ENCODE measurements around the gene ZNF205. TPM values are rescaled to one million over a fixed set of nuclear protein-coding genes. Genes with fewer than 3 reads are reported as not detected.

Gene ZNF205
- total and polyA plus RNA-seq, 2 donors (not counting 1 experiment from before 2014, with no cell fraction given): not detected

DNA sequence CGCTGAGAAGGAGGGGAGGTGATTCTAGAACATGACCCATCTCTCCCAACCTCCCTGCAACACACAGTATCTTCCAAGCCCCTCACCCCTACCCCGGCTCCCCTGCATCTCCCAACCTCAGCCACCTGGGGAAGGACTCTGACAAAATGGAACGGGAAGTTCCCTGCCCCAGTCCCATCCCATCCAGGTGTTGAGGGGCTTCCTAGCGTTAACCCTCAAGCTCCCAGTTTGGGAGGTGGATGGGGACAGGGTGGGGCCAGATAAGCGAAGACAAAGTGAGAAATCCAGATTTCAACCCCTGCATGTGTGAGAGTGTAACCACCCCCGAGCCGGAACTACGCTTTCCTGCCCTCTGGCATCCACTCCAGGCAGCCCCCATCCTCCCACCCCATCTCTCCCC is 15.1 kb upstream of the ZNF205 start:
- peaks cover 24 to 38% of the 10 kb centered on the region in 2 donors for H3K4me1 ChIP-seq (ENCODE audit: control insufficient read depth in 2 of 2, insufficient read depth in 2 of 2, low read length in 2 of 2)
- intact Hi-C loops (cut with micrococcal nuclease): loop anchor here (2.0 kb wide), 1 partner anchor 20 kb away; no protein-coding TSS in a partner anchor
- peak overlapping the region; percentile 50 for H3K27ac Mint-ChIP-seq

More for the DNA sequence above, 15.1 kb upstream of the ZNF205 start:
- Histone ChIP-seq H2AFZ (ENCODE audit: insufficient read depth, low read depth, low read length, poor library complexity, severe bottlenecking) (no peak overlapping the region), H3K79me2 (ENCODE audit: control insufficient read depth, insufficient read depth, low read length) (no peaks in the 10 kb centered on the region), H3K36me3 (replicated peaks in 1 of 2; ENCODE audit: control extremely low read depth in 1 of 2, control insufficient read depth in 1 of 2, extremely low read depth in 1 of 2, insufficient read depth in 2 of 2, low read length in 1 of 2) (no peaks in the 10 kb centered on the region), H3K9ac (ENCODE audit: low read length) (no peak overlapping the region), H3K4me3 (ENCODE audit: control extremely low read depth in 1 of 5, extremely low read depth in 1 of 5, insufficient read depth in 1 of 5, low read depth in 2 of 5, low read length in 4 of 5) (no peak overlapping the region), H4K20me1 (ENCODE audit: control insufficient read depth, insufficient read depth, low read length, poor library complexity, severe bottlenecking) (no peaks in the 10 kb centered on the region), H3K4me2 (replicated peaks; ENCODE audit: low read depth, low read length, poor library complexity, severe bottlenecking) (no peak overlapping the region), H3K9me3 (ENCODE audit: control extremely low read depth in 1 of 3, control insufficient read depth in 2 of 3, insufficient read depth in 1 of 3, low read length in 2 of 3) (peaks cover 0 to 4% (median 0%) of the 10 kb centered on the region in 3 donors), H3K27ac (ENCODE audit: low read length in 2 of 2) (no peak overlapping the region), H3K27me3 (replicated peaks in 1 of 4; ENCODE audit: control extremely low read depth in 1 of 4, control insufficient read depth in 3 of 4, insufficient read depth in 4 of 4, low read length in 3 of 4) (no peaks in the 10 kb centered on the region)
- H3K27me3 Mint-ChIP-seq: no peaks in the 10 kb centered on the region
- 80% methylated on average over 3 of the region's 8 CpGs for WGBS (ENCODE audit: insufficient coverage)
- no peaks in the 10 kb centered on the region for H3K9me3 Mint-ChIP-seq (ENCODE audit: insufficient read depth)
- TF ChIP-seq, protein P1, sequence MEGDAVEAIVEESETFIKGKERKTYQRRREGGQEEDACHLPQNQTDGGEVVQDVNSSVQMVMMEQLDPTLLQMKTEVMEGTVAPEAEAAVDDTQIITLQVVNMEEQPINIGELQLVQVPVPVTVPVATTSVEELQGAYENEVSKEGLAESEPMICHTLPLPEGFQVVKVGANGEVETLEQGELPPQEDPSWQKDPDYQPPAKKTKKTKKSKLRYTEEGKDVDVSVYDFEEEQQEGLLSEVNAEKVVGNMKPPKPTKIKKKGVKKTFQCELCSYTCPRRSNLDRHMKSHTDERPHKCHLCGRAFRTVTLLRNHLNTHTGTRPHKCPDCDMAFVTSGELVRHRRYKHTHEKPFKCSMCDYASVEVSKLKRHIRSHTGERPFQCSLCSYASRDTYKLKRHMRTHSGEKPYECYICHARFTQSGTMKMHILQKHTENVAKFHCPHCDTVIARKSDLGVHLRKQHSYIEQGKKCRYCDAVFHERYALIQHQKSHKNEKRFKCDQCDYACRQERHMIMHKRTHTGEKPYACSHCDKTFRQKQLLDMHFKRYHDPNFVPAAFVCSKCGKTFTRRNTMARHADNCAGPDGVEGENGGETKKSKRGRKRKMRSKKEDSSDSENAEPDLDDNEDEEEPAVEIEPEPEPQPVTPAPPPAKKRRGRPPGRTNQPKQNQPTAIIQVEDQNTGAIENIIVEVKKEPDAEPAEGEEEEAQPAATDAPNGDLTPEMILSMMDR (IDR thresholded peaks at IDR 0.05): no peak
- TF ChIP-seq EZH2 (IDR thresholded peaks at IDR 0.05; ENCODE audit: borderline replicate concordance, insufficient read depth, low read depth, low read length, poor library complexity, severe bottlenecking): no peak
- POLR2A ChIA-PET: interaction anchor here (0.6 to 0.7 kb wide), 2 partner anchors 30 to 67 kb away, joined by 3 to 9 read pairs; no protein-coding TSS in a partner anchor
- CTCF ChIA-PET: interaction anchor here (1.3 to 12.2 kb wide), 4 partner anchors 21 to 37 kb away, joined by 5 to 238 read pairs (median 22); partner anchors contain the start of gene ZNF213
- H3K4me1 Mint-ChIP-seq: peaks cover 36% of the 10 kb centered on the region
- no peak overlapping the region for H3K4me3 Mint-ChIP-seq
- ATAC-seq (ENCODE audit: low read depth) (no peak), DNase-seq (no peak)

All from B cell (primary cell).